NCI-H128 (cell line): ENCODE results near the gene RPTOR.

Experiments
- DNase-seq: peaks from one replicate; lab custom pipeline; 2025; ENCODE audit not compliant: unreplicated experiment; lab: John Stamatoyannopoulos, UW

RPTOR gene

GRCh38 chr17:80894726-80895125 is 350.1 kb downstream of the RPTOR start:
- DNase-seq, result no peak

GRCh38 chr17:80895366-80895765 is 350.7 kb downstream of the RPTOR start:
- DNase-seq, result no peak

- no peak for DNase-seq
These were observed 354.1 kb downstream of the RPTOR start for GRCh38 chr17:80898716-80899115.

- DNase-seq, result no peak
These were observed 355.0 kb downstream of the RPTOR start for GRCh38 chr17:80899402-80900268.

- no peak for DNase-seq
These were observed 356.7 kb downstream of the RPTOR start for GRCh38 chr17:80901319-80901718.

- DNase-seq, result no peak
These were observed 357.7 kb downstream of the RPTOR start for GRCh38 chr17:80902197-80902962.

GRCh38 chr17:80902963-80903611 is 358.4 kb downstream of the RPTOR start:
- DNase-seq, result no peak

GRCh38 chr17:80904036-80904753 is 359.6 kb downstream of the RPTOR start:
- DNase-seq, result no peak

GRCh38 chr17:80905586-80906230 is 361.1 kb downstream of the RPTOR start:
- DNase-seq, result no peak

- DNase-seq, result no peak
These were observed 362.0 kb downstream of the RPTOR start for GRCh38 chr17:80906364-80907259.

- DNase-seq, result no peak
These were observed 362.6 kb downstream of the RPTOR start for GRCh38 chr17:80907281-80907680.

- no peak for DNase-seq
These were observed 363.6 kb downstream of the RPTOR start for GRCh38 chr17:80908211-80908610.

GRCh38 chr17:80908776-80909175 is 364.1 kb downstream of the RPTOR start:
- DNase-seq, result no peak

GRCh38 chr17:80909635-80910034 is 365.0 kb downstream of the RPTOR start:
- no peak for DNase-seq

- DNase-seq, result no peak
These were observed 365.4 kb downstream of the RPTOR start for GRCh38 chr17:80910043-80910442.

- no peak for DNase-seq
These were observed 367.8 kb downstream of the RPTOR start for GRCh38 chr17:80912476-80912875.

GRCh38 chr17:80913928-80914821 is 369.5 kb downstream of the RPTOR start:
- DNase-seq, result no peak

- no peak for DNase-seq
These were observed 371.6 kb downstream of the RPTOR start for GRCh38 chr17:80916246-80916645.
